Panc1 (cell line): ENCODE measurements around the gene RAB18. TPM values are rescaled to one million over a fixed set of nuclear protein-coding genes. Genes with fewer than 3 reads are reported as not detected.
"Not testable (repeated sequence)": the region's sequence is repeated elsewhere in the genome, so short reads cannot be mapped to it uniquely, and the experiment has no call there.

Source experiments
- ATAC-seq: fragments of 200-7000 bp; cut with Tn5 transposase; 2 replicates; pipeline ENCODE4 v1.9.1; 2020; ENCODE audit warnings: mild to moderate bottlenecking, moderate library complexity
- BruUV-seq: library from RNA; stranded (reverse); fragments of 400-500 nt; replicated peaks from 2 replicates; lab custom pipeline; 2021; lab: Mats Ljungman, UMichigan
- CTCF ChIA-PET: fragments of 300-600 bp; sonication (Branson Sonifier 250); formaldehyde crosslinking; loops from one replicate; lab custom pipeline; 2022; ENCODE audit warnings: antibody characterized with exemption; lab: Charles Lee
- POLR2A ChIA-PET: fragments of 300-600 bp; sonication (Branson Sonifier 250); formaldehyde crosslinking; loops from one replicate; lab custom pipeline; 2022; ENCODE audit warnings: antibody characterized with exemption; lab: Charles Lee
- DNase-seq: peaks from one replicate; pipeline ENCODE4 v3.0.0-alpha.2; 2010; ENCODE audit warnings: low read depth, low spot score
- H3K27ac ChIP-seq: 2 replicates; pipeline ENCODE4 v1.5.1; 2011; ENCODE audit warnings: mild to moderate bottlenecking, low read length, inconsistent platforms
- H3K27me3 ChIP-seq: fragments of 200-500 bp; sonication (Bioruptor generic); 2 replicates; pipeline ENCODE4 v1.6.0; 2014; ENCODE audit warnings: low read length, inconsistent platforms; ENCODE audit not compliant: control insufficient read depth, insufficient read depth
- H3K36me3 ChIP-seq: fragments of 200-500 bp; sonication (Bioruptor generic); 2 replicates; pipeline ENCODE4 v1.5.1; 2014; ENCODE audit warnings: inconsistent platforms, mild to moderate bottlenecking, low read length, moderate library complexity; ENCODE audit not compliant: control insufficient read depth, insufficient read depth
- H3K4me1 ChIP-seq: 2 replicates; pipeline ENCODE4 v1.5.1; 2011; ENCODE audit warnings: inconsistent platforms, mild to moderate bottlenecking, low read length, moderate library complexity; ENCODE audit not compliant: control insufficient read depth, insufficient read depth
- H3K4me3 ChIP-seq, 2 experiments: 2 replicates each; pipeline ENCODE4 v1.5.1; 2011 to 2012; ENCODE audit warnings: low read depth in 2 of 2, low read length in 2 of 2, mild to moderate bottlenecking in 2 of 2, inconsistent platforms in 1 of 2, moderate library complexity in 1 of 2
- H3K9me3 ChIP-seq: fragments of 200-500 bp; sonication (Bioruptor generic); 2 replicates; pipeline ENCODE4 v1.5.1; 2014; ENCODE audit warnings: low read depth, mild to moderate bottlenecking, inconsistent platforms, low read length, moderate library complexity; ENCODE audit not compliant: control insufficient read depth, insufficient read depth
- CTCF ChIP-seq: fragments of 450-650 bp; IDR thresholded peaks from 2 replicates; pipeline ENCODE4 v1.5.1; 2017; ENCODE audit warnings: mild to moderate bottlenecking
- REST ChIP-seq, 2 experiments: IDR thresholded peaks; 2 replicates each; pipeline ENCODE4 v1.6.1; 2011 to 2012; ENCODE audit warnings: low read depth in 2 of 2, control low read depth in 1 of 2, low read length in 1 of 2, mild to moderate bottlenecking in 1 of 2, moderate library complexity in 1 of 2; ENCODE audit not compliant: insufficient read depth in 1 of 2
- in situ Hi-C: cut with HindIII; loops from 2 replicates; pipeline ENCODE4 v1.10.0; 2016; ENCODE audit warnings: low sequenced_read_pairs, low pct_unique_long_range_greater_than_20kb
- intact Hi-C: fragments of 100-400 bp; cut with micrococcal nuclease; formaldehyde crosslinking; loops from one replicate; pipeline ENCODE4 v1.10.0; 2022; ENCODE audit not compliant: unreplicated experiment
- total RNA-seq: library from RNA; stranded (reverse); gene quantifications from one replicate; pipeline ENCODE4 v1.2.1, GENCODE V29; 2021; ENCODE audit not compliant: unreplicated experiment

The RAB18 gene
- total RNA-seq, 1 experiment from 2014 or later, result 55.4 TPM

- no peak for ATAC-seq
- no peak for TF ChIP-seq REST (IDR thresholded peaks at IDR 0.05; ENCODE audit: insufficient read depth in 1 of 2, low read depth in 2 of 2, low read length in 1 of 2)
- Histone ChIP-seq H3K4me3 (no peak overlapping the region), H3K27me3 (no peaks in the 10 kb centered on the region), H3K36me3 (no peaks in the 10 kb centered on the region), H3K9me3 (no peaks in the 10 kb centered on the region), H3K27ac (no peak overlapping the region), H3K4me1 (no peaks in the 10 kb centered on the region)
- ChIA-PET POLR2A (no interaction called here), CTCF (no interaction called here)
- no TSS peak for BruUV-seq
- intact Hi-C loops, result no loop called here
- DNase-seq, result no peak
- in situ Hi-C loops, result no loop called here
Measured at GRCh38 chr10:27568196-27569175, 64.4 kb downstream of the RAB18 start.

- no peaks in the 10 kb centered on the region for H3K36me3 ChIP-seq
- no peak overlapping the region for H3K27ac ChIP-seq
- TF ChIP-seq CTCF, result no peak
- no peak for DNase-seq
- no peaks in the 10 kb centered on the region for H3K4me1 ChIP-seq
- H3K9me3 ChIP-seq, result no peaks in the 10 kb centered on the region
- no peaks in the 10 kb centered on the region for H3K27me3 ChIP-seq
- no peak overlapping the region for H3K4me3 ChIP-seq
- intact Hi-C loops (no loop called here), in situ Hi-C loops (no loop called here)
- CTCF ChIA-PET, result no interaction called here
- ATAC-seq, result no peak
- POLR2A ChIA-PET, result interaction anchor here (0.5 kb wide), 1 partner anchor 81 kb away, joined by 3 read pairs; no protein-coding TSS in a partner anchor
- no TSS peak for BruUV-seq
Measured at GRCh38 chr10:27569946-27570345, 65.8 kb downstream of the RAB18 start.

- CTCF ChIA-PET, POLR2A ChIA-PET, BruUV-seq, H3K4me1 ChIP-seq, ATAC-seq, in situ Hi-C loops, DNase-seq, H3K36me3 ChIP-seq, H3K27ac ChIP-seq, intact Hi-C loops, H3K4me3 ChIP-seq, H3K9me3 ChIP-seq, H3K27me3 ChIP-seq: not testable (repeated sequence)
Measured at GRCh38 chr10:27577038-27577437, 72.9 kb downstream of the RAB18 start.
